Measurements from ENCODE around the gene DDN.

The DDN gene
- long read RNA-seq, partial matches to known transcripts: 0 of 3 reads
- long read RNA-seq, other reads (novel, unspliced or antisense): 3 of 3 reads

DNA sequence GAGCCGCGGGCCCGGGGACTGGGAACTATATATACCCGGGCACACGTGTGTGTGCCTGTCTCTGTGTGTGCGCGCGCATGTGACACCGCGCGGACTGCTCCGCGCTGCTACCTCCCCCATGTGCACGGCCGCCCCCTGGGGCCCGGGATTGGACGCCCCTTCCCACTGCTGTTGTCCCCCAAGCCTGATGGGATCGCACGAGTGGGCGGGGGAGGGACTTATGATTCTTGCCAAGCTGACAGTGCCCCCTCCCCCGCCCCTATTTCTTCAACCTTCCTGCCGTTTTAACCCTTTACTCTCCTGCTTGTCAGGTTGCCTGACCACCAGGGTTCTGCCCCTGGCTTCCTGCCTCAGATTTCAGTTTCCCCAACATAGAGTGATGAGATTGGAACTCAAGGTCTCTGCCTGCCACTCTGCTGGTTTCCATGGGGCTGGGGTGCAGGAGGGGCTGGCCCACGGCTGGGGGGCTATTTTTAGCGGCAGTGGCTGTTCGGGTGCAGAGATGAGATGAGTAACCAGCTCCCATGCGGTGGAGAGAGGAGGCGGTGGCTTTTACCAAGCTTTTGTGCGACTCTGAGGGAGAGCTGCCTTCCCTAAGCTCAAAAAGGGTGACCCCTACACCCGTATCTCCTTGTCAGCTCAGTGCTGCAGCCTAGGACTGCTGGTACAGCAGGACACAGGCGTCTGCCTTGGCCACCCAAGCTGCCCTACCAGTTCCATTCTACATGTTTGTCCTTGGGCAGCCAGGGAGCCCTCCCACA lies at the start of gene DDN:
Gene DDN, minus strand, starts transcription at position 5 of the 761 bp plus-strand sequence. CDS start 88 bp downstream, outside the sequence.
- TF ChIP-seq GABPA (IDR thresholded peaks at IDR 0.05; ENCODE audit: low read depth): no peak
- TF ChIP-seq, protein P1, sequence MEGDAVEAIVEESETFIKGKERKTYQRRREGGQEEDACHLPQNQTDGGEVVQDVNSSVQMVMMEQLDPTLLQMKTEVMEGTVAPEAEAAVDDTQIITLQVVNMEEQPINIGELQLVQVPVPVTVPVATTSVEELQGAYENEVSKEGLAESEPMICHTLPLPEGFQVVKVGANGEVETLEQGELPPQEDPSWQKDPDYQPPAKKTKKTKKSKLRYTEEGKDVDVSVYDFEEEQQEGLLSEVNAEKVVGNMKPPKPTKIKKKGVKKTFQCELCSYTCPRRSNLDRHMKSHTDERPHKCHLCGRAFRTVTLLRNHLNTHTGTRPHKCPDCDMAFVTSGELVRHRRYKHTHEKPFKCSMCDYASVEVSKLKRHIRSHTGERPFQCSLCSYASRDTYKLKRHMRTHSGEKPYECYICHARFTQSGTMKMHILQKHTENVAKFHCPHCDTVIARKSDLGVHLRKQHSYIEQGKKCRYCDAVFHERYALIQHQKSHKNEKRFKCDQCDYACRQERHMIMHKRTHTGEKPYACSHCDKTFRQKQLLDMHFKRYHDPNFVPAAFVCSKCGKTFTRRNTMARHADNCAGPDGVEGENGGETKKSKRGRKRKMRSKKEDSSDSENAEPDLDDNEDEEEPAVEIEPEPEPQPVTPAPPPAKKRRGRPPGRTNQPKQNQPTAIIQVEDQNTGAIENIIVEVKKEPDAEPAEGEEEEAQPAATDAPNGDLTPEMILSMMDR (IDR thresholded peaks at IDR 0.05; ENCODE audit: insufficient read depth, low read length): no peak
- TF ChIP-seq, protein P2, sequence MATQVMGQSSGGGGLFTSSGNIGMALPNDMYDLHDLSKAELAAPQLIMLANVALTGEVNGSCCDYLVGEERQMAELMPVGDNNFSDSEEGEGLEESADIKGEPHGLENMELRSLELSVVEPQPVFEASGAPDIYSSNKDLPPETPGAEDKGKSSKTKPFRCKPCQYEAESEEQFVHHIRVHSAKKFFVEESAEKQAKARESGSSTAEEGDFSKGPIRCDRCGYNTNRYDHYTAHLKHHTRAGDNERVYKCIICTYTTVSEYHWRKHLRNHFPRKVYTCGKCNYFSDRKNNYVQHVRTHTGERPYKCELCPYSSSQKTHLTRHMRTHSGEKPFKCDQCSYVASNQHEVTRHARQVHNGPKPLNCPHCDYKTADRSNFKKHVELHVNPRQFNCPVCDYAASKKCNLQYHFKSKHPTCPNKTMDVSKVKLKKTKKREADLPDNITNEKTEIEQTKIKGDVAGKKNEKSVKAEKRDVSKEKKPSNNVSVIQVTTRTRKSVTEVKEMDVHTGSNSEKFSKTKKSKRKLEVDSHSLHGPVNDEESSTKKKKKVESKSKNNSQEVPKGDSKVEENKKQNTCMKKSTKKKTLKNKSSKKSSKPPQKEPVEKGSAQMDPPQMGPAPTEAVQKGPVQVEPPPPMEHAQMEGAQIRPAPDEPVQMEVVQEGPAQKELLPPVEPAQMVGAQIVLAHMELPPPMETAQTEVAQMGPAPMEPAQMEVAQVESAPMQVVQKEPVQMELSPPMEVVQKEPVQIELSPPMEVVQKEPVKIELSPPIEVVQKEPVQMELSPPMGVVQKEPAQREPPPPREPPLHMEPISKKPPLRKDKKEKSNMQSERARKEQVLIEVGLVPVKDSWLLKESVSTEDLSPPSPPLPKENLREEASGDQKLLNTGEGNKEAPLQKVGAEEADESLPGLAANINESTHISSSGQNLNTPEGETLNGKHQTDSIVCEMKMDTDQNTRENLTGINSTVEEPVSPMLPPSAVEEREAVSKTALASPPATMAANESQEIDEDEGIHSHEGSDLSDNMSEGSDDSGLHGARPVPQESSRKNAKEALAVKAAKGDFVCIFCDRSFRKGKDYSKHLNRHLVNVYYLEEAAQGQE (IDR thresholded peaks at IDR 0.05; ENCODE audit: insufficient replicate concordance, low read depth): no peak
- Histone ChIP-seq H3K4me3 (replicated peaks; ENCODE audit: insufficient read depth, low read length) (peak within 1 kb of the TSS; percentile 39), H3K27me3 (ENCODE audit: insufficient read depth, poor library complexity, severe bottlenecking) (peaks cover 15% of the 10 kb centered on the region), H3K27ac (replicated peaks) (no peak within 1 kb of the TSS)
- peak in 1 of 2 experiments; percentile 53 for DNase-seq (ENCODE audit: low read depth in 1 of 2, low spot score in 1 of 2)

DNA sequence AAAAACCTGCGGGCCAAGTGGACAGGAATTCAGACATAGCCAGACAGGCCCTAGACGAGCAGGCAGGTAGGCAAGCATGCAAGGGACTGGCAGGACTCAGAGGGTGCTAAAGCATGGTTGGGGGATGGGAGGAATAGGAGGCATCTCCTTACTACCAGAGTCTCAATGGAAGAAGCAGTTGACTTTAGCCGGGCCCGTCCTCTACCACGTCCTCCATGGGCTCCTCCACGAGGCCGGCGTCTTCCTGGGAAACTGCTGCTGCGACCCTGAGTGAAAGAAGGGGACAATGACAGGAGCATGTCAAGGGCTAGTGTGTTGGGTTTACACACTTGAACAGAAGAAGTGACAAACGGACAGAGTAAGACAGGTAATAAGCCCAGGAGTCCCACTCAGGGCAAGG lies 49.8 kb upstream of the DDN start:
- H3K27me3 ChIP-seq (ENCODE audit: insufficient read depth, poor library complexity, severe bottlenecking): no peaks in the 10 kb centered on the region
- no peak for DNase-seq (ENCODE audit: low read depth in 1 of 2, low spot score in 1 of 2)
- TF ChIP-seq, protein P2 (IDR thresholded peaks at IDR 0.05; ENCODE audit: insufficient replicate concordance, low read depth): no peak
- no peak for TF ChIP-seq POLR2AphosphoS5 (IDR thresholded peaks at IDR 0.05; ENCODE audit: low read depth)
- TF ChIP-seq, protein P1 (IDR thresholded peaks at IDR 0.05; ENCODE audit: insufficient read depth, low read length): no peak
- TF ChIP-seq GABPA (IDR thresholded peaks at IDR 0.05; ENCODE audit: low read depth): no peak
- no peak for TF ChIP-seq SPI1 (IDR thresholded peaks at IDR 0.05; ENCODE audit: borderline replicate concordance, low read depth)
- no peak overlapping the region for H3K4me3 ChIP-seq (replicated peaks; ENCODE audit: insufficient read depth, low read length)
- H3K27ac ChIP-seq (replicated peaks): no peak overlapping the region

- Histone ChIP-seq H3K4me3 (replicated peaks; ENCODE audit: insufficient read depth, low read length) (no peak overlapping the region), H3K27me3 (ENCODE audit: insufficient read depth, poor library complexity, severe bottlenecking) (no peaks in the 10 kb centered on the region), H3K27ac (replicated peaks) (no peak overlapping the region)
- TF ChIP-seq GABPA (IDR thresholded peaks at IDR 0.05; ENCODE audit: low read depth): no peak
- TF ChIP-seq, protein P1 (IDR thresholded peaks at IDR 0.05; ENCODE audit: insufficient read depth, low read length): no peak
- DNase-seq (ENCODE audit: low read depth in 1 of 2, low spot score in 1 of 2): no peak
These were observed 47.1 kb upstream of the DDN start for GRCh38 chr12:49046129-49046895.
